Stimulated activated CD4-positive, alpha-beta T cell treated with anti-CD3 and anti-CD28 coated beads, Interleukin-1b, Interleukin-23, amount 100 ng/mL, for 24 hours (primary cell): Measurements from ENCODE around the gene EPX.

Source experiments
- DNase-seq, 4 experiments: peaks; one replicate each; pipeline ENCODE4 v3.0.0-alpha.2; 2020; ENCODE audit warnings: low read depth in 4 of 4, low spot score in 1 of 4

Gene EPX

DNA sequence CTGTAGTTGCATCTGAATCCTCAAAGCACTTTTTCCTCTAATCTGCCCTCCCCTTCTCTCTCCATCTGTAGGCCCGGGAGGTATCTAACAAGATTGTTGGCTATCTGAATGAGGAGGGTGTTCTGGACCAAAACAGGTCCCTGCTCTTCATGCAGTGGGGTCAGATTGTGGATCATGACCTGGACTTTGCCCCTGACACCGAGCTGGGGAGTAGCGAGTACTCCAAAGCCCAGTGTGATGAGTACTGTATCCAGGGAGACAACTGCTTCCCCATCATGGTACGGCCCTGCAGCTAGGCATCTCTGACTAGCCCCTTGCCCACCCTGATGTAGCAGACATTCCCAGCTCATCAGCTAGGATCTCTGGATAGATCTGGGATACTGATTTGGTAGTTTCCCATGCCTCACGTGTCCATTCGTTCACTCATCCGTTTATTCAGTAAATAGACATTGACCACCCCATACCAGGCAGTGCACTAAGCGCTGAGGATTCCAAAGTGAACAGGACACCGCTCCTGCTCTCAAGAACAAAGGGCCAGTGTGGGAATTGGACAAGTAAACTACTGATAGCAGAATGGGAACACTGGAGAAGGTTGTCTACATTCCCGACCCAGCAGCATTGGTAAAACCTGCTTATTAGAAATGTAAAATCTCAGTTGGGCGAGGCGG lies 58.0 kb downstream of the EPX start:
- DNase-seq, result no peak

DNA sequence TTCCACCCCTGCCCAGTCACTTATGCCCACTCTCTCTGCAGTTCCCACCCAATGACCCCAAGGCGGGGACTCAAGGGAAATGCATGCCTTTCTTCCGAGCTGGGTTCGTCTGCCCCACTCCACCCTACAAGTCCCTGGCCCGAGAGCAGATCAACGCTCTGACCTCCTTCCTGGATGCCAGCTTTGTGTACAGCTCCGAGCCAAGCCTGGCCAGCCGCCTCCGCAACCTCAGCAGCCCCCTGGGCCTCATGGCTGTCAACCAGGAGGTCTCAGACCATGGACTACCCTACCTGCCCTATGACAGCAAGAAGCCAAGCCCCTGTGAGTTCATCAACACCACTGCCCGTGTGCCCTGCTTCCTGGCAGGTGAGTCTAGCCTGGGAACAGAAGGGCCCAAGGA lies 59.6 kb downstream of the EPX start:
- DNase-seq, result no peak

DNA sequence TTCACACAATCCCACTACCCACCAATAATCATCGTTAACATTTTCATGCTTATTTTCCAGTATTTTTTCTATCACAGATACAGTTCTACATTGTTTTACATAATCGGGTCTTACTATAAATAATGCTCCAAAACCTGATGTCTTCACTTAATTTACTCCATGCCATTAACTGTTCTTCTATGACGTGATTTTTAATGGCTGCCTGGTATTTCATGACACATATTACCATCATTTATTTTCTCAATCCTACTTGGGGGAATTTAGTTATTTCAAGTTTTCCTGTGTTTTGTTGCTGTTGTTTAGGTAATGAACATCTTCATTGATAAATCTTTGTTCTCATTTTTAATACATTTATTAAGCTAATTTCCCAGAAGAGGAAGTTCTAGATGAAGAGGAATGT lies 60.6 kb downstream of the EPX start:
- DNase-seq, result no peak
